GM19397 (cell line): ENCODE measurements around the gene TSPAN9.

Experiments used
- ATAC-seq: cut with Tn5 transposase; IDR thresholded peaks from one replicate; pipeline ENCODE4 v1.9.1; 2021; ENCODE audit warnings: mild to moderate bottlenecking, moderate library complexity; ENCODE audit not compliant: unreplicated experiment

Gene TSPAN9

DNA sequence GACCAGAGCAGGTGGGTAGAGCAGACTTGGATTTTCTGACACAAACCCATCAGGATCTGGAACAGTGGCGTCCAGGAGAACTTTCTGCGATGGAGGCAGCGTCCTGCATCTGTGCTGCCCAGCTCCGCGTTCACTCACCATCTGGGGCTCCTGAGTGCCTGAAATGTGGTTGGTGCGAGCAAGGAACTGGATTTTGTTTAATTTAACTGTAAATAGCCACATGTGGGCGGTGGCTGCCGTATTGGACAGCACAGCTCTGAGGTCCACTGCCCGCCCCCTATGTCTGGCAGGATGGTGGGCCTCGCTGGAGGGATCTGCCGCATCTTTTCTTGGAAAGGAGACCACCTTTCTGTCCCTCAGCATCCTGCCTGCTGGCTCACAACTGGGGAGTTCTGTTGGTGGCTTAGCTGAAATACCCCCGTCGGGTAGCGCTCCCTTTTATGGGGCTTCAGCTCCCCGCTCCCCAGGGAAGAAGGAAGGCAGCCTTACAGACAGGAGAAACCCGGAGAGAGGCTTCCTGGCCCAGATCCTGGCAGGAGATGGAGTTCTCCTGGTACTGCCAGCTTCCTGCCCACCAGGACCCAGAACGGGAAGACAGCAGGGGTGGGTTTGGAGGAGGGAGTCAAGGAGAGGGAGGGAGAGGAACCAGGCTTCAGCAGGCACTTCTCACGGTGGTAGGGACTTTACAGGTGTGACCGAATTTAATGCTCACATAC is 228.9 kb downstream of the TSPAN9 start:
- no peak for ATAC-seq

DNA sequence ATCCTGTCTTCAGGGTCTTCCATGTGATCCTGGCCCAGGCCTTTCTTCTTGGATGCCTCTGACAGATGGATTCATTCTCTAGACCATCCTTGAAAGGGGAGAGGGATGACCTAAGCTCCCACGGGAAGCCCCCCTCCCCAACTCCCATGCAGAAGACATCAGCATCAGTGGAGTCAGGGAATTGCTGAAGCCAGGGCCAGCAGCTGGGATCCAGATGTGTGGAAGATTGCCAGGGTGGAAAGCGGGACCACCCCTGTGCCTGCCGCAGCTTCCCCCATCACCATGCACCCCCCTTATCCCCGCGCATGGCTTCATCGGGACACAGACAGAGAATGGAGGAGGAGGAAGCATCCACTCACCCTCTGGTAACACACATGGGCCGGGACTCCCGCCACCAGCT is 230.2 kb downstream of the TSPAN9 start:
- ATAC-seq, result no peak

DNA sequence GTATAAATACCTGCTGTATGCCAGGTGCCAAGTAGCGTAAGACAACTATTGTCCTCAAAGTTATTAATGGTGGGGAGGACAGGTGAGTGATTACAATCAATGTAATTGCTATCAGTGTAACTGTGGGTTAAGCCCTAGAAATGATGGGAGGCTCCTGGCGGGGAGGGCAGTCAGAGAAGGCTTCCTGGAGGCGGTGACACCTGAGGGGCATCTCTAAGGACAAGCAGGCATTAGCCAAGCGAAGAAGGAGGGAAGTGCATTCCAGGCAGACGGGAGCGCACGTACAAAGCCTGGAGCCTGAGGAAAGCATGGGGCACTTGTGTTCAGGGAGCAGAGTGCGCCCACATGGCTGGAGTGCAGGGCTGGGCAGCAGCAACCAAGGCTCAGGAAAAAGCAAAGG is 230.9 kb downstream of the TSPAN9 start:
- ATAC-seq, result no peak

GRCh38 chr12:3308609-3309008 is 231.4 kb downstream of the TSPAN9 start:
- no peak for ATAC-seq

DNA sequence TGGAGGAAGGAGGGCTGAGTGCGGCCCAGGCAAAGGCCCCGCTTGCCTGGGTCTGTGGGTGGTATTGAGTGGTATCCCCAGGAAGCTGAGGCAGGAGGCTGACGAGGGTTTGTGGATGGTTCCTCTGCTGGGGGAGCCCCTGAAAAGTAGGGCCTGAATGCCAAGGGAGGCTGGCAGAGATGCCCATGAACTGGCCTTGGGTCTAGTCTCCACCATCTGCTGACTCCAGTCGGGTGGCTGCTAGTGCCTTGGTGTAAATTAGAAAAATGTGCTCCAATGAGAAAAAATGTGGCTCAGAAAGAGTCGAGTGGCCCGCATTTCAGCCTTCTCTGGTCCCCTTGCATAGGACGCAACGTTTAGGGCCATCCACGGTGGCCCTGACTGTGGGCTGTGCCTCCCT is 232.6 kb downstream of the TSPAN9 start:
- ATAC-seq, result no peak

DNA sequence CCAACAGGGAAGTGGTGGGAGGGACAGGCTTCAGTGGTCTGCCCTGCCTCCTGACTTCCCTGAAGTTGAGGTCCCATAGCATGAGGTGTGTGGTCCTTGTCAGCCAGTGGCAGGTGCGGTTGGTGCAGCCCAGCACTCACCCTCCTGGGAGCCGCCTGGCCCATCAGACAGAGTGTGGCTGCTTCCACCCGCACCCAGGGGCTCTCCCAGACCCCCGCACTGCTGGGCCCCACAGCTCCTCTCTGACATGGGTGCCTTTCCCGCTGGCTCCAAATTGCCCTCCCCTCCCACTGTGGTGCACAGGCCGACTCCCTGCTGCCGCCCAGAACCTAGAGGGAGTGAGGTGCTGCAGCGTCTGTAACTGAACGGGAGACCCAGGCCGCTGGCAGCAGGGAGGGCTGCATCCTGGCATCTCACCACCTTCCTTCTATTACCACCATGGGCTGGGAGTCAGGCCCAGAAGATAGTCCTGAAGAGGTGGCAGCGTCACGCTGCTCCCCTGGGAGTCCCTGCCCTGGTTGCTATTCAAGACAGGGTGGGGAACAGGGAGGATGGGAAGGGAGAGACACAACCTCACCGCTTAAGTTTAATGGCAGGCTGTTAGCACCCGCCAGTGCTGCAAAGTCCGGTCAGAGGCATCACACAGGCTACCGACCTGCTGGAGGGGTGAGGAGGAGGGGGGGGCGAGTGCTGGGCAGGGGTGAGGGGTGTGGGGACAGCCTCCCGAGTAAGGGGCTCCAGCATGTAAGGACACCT is 233.3 kb downstream of the TSPAN9 start:
- ATAC-seq, result no peak

DNA sequence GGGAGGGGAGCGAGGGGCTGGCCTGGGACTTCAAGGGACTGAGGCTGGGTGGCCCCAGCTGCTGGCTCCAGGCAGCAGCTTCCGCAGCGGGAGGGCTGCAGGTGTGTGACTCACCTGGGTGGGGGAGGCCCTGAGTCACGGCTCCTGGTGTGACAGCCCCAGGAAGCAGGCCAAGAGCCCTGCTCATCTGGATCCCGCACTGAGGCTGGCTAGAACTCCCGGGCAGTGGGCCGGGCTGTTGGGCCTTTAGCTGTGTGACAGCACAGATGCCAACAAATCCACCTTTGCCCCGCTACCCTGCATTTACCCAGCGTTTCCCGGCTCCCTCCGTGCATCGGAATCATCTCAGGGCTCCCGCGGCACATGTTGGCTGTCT is 233.8 kb downstream of the TSPAN9 start:
- no peak for ATAC-seq

DNA sequence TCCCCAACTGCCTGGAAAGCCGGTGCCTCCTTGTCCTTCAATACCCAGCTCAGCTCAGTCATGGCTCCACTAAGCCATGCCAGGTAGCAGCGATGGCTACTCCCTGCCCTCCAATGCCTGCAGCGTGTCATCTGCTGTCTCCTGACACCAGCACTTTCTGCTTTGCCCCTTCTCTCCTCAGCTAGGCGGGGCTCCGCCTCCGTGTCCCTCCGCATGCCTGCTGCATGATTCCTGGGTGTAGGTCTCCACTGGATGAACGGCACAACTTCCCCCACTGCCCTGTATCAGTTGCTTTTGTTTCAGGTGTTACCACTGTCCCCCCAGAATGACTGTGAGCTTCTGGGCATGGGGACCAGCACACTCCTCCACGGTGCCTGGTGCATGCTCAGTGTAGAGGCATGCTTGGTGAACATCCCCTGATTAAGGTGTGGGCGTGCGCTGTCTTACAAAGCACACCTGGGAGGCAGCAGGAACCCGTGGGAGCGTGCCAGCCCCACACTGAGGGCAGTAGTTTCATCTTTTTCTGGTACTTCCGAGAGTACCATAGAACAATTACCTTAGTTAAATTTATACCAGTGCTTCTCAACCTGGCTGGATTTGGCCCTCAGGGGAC is 234.4 kb downstream of the TSPAN9 start:
- ATAC-seq, result no peak

DNA sequence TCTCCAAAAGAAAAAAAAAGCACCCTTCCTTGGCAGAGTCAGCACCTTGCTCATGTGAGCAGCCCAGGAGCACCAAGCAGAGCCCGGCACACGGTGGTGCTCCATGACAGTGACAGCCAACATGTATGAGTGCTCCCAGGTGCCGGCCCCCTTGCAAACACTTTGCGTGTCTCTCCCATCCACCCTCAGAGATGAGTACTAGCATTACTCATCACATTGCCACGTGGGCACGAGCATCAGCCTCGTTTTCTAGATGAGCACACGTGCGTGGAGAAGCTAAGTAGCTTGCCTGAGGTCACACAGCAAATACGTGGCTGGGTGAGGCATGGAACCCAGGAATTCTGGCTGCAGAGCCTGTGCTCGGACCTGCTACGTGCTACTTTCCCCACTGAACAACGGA is 235.9 kb downstream of the TSPAN9 start:
- ATAC-seq, result no peak

DNA sequence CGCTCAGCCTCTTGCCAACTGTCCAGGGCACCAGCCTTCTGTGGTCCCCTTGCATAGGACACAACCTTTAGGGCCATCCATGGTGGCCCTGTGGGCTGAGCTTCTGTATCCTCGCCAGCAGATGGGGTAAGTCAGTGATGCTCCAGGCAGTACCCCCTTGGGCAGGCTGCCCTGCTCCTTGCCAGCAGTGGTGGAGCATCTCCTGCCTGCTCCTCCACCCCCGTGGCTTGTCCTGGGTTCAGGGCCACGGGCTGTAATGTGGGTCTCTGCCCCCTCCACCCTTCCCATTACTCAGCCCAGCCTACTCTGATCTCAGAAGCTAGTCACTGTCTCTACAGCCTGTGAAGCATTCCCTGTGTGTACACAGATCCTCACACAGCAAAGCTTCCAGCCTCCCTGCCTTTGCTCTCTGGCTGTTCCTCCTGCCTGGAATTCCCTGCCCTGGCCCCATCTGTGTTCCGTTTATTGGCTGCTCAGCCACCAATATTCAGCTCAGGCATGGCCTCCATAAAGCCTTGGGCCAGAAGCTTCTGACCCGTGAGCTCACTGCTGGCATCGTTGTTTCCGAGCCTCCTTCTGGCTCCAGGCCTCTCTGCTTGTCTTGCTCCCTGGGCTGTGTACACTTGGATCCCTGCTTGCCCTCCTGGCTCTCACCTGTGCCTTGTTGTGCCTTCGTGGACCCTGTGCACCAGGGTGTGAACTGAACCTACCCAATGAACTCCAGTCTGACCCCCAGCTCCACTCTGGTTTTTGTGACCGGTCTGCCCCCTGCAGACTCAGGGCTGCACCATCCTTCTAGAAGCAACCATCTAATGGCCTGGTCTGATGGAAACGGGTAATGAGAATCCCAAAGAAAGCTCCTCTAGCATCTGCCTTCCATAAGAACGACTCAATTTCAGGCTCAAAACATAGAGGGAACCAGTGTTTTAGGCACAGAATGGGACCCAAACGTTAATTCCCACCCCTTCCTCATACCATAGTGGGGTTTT is 236.8 kb downstream of the TSPAN9 start:
- ATAC-seq, result no peak

DNA sequence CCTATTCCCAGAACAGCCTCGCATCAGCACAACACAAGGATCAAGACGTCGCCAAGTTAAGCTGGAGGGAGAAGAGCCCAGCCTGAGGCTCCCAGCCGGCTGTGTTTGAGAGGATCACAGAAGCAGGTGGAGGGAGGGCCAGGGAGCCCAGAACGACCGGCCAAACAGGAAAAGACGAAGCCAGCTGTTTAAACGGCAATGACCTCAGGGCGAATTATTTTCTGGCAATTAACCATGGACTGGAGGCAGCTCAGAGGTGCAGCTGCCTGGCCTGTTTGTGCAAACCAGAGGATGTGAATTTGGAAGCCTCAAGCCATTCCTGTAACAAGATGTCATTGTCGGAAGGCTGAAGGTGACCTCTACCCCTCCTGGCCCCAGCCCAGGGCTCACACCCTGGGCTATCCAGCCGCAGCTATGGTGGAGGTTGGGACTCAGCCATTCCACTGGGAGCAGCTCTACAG is 238.1 kb downstream of the TSPAN9 start:
- ATAC-seq, result no peak

GRCh38 chr12:3316776-3317480 is 239.7 kb downstream of the TSPAN9 start:
- no peak for ATAC-seq

GRCh38 chr12:3317481-3317815 is 240.3 kb downstream of the TSPAN9 start:
- no peak for ATAC-seq

DNA sequence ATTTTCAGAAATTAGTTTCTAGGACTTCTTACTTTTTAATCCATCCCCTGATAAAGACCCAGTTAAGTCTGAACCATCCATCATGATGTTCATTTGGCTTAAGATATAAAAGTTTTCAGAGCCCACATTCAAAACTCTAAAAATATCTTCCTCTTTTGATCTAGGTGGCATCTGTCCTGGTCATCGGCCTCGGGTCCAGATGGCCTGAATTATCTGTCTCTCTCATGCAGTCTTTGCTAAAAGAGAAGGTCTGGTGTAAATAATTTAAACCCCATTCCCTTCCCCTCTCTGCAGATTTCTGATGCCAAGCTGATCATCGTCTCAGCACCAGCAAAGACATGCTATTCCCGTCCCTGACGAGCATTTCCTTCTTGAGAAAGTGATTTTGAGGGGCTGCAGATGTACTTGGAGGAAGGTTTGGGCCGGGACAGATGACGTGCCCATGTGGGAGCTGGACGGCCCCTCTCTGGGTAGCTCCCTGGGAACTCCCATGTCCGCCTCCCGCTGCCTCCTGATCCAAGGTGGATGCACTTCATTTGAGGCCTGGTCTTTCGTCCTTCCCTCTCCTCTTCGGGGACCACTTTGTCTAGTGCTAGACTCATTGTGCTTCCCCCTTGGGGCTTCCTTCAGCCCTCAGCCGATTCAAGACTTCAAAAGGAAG is 240.8 kb downstream of the TSPAN9 start:
- ATAC-seq, result no peak

DNA sequence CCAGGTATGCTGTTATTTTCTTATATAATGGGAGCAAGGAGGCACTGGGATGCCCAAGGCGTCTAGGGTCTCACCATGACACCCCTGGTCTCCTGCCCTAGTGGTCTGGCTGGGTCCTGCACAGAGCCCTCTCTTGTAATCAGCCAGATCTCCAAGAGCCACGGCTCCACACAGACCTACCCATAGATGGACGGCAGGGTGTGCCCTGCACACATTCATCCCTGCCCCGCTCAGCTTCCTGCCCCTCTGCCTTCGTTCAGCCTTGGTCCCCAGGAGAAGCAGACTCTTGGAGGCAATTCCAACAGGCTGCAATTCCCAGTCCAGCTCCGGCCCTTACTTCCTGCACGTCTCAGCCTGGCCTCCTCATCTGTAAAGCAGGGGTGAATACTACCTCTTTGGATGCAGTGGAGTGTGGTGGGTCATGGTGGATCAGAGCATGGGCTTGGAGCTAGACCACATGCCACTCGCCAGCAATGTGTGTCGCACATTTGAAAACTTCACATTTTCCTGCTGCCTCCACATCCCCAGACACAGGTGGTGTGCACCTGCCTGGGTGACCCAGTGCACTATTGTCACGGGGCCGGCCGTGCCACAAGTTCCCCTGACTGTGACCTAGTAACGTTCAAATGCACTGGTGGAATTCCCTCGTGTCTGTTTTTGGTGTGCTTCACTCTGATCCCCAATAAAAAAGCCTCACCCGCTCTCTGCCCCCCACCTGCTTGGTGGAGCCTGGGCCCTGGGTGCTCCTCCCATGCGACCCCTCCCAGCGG is 242.7 kb downstream of the TSPAN9 start:
- no peak for ATAC-seq

DNA sequence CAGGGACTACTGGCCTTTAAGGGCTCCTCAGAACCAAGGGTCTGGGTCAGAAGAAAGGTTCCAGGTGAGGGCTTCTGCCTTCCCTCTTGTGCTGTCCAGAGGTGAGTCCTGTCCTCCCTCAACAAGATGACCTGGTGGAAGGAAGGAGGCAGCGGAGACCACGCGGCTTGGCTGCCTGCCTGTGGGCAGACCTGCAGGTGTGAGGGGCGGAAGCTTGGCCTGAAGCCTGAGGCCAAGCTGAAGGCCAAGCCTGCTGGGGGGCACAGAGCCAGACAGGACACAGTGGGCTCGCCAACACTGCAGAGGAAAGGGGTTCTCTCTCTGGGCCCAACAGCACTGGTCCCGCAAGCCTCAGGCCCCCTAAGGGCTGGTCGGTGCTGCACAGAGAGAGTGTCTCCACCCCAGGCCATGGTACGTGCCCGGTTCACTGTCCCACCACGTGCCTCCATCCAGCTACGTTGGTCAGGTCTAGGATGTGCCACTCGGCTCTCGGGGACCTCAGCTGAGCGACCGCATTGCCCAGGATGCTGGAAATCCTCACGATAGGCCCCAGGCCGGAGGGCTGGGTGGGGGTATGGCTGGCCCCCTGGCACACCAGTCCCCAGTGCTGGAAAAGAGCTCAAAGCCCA is 243.8 kb downstream of the TSPAN9 start:
- ATAC-seq, result no peak

DNA sequence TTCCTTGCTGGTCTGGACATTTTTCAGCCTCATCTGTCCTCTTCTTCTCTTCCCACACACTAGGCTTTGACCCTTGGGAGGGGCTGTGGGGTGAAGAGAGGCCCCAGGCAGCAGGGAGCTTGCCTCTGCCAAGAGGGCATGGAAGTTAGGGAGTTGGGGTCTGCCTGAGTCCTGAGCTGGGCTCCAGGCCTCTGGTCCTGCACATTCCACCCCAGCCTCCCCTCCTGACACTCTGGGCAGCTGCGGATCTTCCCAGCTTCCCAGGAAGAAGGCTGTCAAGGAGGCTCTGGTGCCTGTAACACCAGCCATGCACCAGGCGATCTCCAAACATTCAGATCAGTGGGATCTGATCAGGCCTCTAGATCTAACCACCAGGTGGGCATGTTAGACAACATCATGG is 244.7 kb downstream of the TSPAN9 start:
- no peak for ATAC-seq

GRCh38 chr12:3323002-3323685 is 246.0 kb downstream of the TSPAN9 start:
- ATAC-seq, result no peak
